HG02763 (cell line): ENCODE data around the gene PMPCB.
"Not testable (repeated sequence)": the region's sequence is repeated elsewhere in the genome, so short reads cannot be mapped to it uniquely, and the experiment has no call there.

ENCODE experiments used
- ATAC-seq: cut with Tn5 transposase; IDR thresholded peaks from one replicate; pipeline ENCODE4 v1.9.1; 2021; ENCODE audit warnings: mild to moderate bottlenecking, moderate library complexity; ENCODE audit not compliant: unreplicated experiment

The PMPCB gene, protein sequence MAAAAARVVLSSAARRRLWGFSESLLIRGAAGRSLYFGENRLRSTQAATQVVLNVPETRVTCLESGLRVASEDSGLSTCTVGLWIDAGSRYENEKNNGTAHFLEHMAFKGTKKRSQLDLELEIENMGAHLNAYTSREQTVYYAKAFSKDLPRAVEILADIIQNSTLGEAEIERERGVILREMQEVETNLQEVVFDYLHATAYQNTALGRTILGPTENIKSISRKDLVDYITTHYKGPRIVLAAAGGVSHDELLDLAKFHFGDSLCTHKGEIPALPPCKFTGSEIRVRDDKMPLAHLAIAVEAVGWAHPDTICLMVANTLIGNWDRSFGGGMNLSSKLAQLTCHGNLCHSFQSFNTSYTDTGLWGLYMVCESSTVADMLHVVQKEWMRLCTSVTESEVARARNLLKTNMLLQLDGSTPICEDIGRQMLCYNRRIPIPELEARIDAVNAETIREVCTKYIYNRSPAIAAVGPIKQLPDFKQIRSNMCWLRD

DNA sequence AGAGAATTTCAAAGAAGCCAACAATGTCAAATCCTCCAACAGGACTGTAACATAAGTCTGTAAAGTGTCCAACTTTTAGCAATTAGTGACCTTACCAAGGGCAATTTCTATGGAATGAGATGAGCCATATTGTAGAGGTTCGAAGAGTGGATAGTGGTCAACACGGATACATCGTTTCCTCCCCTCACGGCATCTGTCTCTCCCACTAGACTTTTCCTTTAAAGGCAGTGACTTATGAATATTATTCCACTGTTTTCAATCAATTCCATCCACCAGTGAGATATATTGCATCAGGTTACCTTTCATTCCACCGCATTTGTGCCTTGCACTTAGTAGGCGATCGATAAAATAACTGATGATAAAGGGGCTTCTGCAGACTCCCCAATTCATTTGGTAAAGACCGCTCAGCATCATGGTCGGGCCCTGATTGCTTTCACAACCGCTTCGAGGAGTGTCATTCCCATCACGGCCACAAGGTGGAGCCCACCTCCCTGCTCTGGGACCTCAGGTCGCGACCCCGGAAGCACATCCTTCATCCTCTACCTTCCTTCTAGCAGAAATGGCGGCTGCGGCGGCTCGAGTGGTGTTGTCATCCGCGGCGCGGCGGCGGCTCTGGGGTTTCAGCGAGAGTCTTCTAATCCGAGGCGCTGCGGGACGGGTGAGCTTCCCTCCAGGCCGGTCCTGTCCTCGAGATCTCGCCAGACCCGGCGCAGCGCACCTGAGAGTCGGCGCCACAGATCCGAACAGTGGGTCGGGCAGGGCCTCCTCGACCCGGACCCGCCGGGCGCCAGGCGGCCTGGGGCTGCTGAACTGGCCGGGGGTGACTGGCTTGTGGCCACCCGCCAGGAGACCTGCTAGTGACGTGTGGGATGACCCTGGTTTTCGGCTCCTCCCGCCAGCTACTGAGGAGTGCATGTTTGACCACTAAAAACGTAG lies at the start of gene PMPCB:
PMPCB (plus strand) TSS at position 535 of the 936 bp plus-strand sequence; CDS start at position 560, 25 bp downstream.
- peak; percentile 91 for ATAC-seq

DNA sequence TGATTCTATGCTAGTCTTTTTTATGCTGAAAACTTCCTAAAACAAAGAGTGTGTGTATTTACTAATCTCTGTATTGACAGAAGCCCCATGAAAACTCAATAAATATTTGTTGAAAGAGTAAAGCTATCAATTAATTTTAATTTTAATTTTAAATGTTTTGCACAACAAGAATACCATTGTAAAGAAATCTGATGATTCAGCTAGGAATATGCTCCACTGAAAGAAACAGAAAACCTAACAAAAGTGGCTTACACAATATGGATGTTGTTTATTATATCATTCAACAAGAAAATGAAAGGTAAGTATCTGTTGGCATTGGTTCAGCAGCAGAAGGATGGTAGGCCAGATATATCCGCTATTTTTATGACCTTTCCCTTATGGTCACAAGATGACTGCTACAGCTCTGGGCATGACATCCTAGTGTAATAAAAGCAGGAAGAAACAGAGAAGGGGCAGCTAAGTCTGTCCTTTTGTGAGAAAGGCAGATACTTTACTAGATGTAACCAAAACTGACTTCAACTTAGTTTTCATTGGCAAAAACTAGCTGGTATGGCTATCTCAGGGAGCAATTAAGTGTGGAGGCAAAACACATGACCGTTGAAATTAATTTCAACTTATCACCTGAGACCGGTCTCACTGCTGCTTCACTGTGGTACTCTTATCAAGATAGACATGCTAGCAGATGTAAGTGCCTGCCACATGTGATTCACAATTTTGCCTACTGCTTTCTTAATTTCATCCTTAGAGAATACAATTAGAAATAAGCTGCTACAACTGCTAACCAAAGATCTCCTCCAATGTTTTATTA lies 43.3 kb upstream of the PMPCB start:
- not testable (repeated sequence) for ATAC-seq

DNA sequence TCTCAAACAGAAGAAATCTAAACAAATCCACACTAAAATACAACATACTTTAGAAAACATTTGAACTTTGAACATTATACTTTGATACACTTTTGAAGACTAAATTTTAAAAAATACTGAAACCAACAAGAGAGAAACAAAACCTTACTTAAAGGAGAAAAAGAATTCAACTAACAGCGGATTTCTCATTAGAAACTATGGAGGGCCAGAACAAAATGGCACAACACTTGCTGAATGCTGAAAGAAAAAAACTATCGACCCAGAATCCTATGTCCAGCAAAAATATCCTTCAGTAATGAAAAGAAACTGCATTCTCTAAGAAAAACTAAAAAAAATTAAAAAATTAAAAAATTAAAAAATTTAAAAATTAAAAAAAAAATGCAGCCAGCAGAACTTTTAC lies 33.2 kb upstream of the PMPCB start:
- not testable (repeated sequence) for ATAC-seq

DNA sequence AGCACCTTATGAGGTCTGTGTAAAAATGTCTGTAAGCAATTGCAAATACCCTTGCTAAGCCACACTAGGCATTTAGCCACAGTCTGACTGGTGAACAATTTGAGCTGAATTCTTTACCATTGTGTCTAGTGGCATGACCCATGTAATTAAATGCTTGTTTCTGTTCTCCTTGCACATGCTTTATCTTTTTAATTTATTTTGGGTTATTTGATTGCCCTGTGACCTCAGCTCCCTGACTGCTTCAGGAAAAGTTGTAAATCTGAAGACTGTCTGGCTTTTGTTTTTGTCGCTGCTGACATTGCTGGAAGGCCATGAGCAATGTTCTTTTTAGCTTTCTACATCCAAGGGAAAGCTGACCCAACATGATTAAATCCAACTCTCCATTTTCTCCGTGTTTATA lies 31.0 kb upstream of the PMPCB start:
- ATAC-seq: not testable (repeated sequence)

DNA sequence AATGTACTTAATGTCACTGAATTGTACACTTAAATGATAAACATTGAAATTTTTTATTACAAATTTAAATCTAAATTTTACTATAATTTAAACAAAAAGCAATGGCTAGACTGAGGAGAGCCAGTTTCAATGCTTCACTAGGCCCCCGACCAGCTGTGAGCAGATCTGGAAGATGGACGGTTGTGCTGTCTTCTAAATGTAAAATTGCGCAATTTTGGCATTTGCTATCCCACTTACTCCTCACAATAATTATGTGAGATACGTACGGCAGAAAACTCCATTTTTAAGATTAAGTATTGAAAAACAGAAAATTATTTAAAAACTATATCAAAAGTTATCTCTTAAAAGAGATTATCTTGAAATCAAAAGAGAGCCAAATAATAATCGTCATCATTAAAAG lies 23.9 kb upstream of the PMPCB start:
- not testable (repeated sequence) for ATAC-seq

DNA sequence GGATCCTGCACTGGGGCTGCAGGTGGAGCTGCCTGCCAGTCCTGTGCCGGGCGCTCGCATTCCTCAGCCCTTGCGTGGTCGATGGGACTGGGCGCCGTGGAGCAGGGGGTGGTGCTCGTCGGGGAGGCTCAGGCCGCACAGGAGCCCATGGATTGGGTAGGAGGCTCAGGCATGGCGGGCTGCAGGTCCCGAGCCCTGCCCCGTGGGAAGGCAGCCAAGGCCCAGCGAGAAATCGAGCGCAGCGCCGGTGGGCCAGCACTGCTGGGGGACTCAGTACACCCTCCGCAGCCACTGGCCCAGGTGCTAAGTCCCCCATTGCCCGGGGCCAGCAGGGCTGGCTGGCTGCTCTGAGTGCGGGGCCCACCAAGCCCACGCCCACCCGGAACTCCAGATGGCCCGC lies 22.4 kb upstream of the PMPCB start:
- ATAC-seq: not testable (repeated sequence)

DNA sequence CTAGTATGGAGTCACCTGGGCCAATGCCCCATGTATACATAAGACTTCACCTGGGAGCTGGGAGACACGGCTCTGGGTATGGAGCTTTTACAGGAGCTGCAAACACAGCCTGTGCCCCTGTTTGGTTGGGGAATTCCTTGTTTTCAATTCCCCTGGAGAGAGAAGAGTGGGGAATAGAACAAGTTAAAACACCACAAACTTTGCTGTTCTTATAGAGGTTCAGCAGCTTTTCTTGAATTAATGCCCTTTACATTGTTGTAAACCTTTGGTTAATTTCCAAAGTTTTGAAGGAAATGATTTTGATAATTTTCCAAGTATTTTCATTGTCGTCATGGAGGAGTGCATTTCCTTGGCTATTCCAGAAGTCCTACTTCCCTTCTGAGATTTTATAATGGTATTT lies 19.0 kb upstream of the PMPCB start:
- ATAC-seq: not testable (repeated sequence)

DNA sequence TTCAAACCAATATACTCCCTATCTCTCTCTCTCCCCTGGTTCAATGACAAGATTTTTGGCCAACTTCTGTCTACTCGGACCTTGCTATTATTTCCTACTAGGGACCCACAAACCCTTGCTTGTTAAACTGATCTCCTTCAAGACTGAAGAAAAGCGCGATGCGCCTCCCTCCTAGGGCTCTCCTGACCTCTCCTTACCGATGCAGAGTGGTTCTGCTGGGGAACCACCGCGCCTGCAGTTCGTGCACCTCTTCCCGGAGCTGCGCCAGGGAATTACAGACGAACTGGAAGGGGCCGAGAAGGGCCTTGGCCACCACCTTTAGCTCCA lies 17.6 kb upstream of the PMPCB start:
- peak; percentile 25 for ATAC-seq

DNA sequence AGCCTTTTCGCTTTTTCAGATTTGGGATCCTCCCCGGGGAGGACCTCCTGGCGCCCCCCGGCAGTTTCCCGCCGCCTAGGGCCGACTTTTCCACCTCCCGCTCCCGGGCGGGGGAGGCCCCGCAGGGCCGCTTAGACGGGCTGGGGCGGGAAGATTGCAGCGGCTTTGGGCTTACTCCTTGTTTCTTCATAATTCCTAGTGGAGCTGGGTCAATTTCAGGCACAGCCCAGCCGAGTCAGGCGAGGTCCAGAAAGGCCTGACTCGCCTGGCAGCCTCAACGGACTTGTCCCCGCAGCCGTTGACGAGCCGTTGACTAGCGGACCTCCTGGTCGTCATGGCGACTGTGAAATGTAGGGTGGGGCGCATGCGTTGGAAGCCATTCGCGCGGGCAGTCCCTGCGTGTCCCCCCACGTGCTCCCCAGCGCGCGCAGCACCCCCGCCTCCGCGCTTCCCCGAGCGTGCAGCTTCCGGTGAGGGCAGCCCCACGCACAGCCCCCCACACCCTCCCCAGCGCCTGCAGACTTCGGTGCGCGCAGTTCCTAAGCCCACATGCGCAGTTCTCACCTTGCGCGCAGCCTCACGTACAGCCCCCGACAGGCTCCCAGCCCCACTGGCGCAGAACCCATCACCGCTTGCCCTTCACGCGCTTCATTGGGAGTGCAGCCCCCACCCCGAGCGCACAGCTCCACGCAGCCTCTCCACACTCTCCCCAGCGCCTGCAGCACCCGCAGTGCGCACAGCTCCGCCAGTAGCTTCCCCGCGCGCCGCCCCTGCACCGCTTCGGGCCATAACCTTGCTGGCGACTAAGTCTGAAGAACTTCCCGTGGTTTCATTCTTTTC lies 17.1 kb upstream of the PMPCB start:
- peak; percentile 87 for ATAC-seq

DNA sequence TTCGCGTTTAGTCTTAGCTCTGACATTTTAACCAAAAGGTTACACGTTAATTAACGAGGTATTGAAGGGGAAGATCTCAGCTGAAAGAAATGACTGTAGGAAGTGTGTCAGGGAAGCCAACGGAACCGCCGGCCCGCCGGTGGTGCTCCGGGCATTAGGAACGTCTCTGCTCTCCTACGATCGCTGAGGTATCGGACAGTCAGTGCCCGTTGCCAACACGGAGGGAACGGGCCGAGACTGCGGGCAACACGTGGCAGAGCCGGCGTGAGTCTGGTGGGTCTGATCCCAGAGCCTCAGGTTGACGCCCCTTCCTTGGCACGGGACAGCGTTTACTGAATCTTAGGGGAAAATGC lies 16.5 kb upstream of the PMPCB start:
- peak; percentile 23 for ATAC-seq

DNA sequence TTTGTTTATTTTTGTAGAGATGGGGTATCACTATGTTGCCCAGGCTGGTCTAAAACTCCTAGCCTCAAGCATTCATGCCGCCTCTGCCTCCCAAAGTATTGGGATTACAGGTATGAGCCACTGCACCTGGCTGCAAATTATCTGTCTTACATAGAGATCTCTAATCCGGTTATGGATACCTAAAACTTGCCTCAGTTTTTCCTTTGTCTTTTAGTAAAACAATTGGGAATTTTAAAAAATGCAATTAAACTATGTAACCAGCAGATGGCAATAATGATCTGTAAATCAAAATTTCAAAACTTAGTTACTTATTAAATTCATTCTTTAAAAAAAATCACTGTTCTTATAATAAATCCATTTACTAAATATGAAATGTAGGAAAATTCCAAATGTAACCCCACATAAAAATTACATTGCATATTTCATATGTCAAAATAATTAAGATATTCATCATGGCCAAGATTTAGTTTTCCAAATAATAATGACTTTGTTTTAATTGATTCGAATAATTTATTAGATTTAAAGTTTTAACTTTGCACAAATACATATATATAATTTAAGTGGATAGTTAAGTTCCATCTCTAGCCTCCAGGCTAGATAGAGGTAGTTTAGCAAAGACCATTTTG lies 14.3 kb upstream of the PMPCB start:
- ATAC-seq: not testable (repeated sequence)

DNA sequence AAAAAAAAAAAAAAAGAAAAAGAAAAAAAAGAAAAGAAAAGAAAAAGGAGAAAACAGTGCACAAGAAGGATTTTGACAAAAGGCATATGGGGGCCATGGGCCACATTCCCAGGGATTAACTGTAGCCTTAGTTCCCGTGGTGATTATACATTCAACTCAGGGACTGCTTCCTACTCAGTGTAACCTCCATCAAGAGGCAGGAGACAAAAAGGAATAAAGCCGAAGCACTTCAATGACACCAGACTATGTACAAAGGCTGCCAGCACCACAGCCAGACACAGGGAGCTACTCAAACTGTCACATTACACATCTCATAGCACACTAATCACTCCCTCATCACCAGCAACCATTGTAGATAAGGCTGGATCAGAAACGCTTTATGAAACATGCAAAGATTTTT lies 5.1 kb upstream of the PMPCB start:
- no peak for ATAC-seq

DNA sequence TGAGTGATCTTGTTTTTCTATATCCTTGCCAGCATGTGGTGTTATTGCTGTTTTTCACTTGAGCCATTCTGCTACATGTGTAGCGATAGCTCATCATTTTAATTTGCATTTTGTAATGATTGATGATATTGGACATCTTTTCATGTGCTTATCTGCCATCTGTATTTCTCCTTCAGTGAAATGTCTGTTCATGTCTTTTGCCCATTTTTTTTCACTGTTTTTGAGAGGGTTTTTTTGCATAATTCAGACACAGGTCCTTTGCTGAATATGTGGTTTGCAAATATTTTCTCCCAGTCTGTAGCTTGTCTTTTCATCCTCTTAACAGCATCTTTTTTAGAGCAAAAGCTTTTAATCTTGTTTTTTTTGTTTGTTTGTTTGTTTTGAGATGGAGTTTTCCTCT lies 3.7 kb upstream of the PMPCB start:
- no peak for ATAC-seq

DNA sequence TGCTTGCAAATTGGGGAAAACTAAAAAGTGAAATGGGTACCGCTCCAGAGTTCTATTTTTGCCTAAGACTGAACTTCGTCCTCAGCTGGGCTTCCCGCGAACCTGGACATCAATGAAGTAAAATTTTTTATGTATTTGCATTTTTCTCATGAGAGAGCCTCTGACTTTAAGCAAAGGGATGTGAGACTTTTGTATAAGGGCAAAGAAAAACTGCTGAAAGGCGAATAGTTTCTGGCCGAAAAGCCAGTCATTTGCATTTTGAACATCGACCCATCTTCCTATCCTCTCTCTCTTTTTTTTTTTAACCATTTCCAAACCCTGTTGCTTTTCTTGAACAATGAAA lies 573 bp downstream of the PMPCB start:
- ATAC-seq: peak; percentile 23

DNA sequence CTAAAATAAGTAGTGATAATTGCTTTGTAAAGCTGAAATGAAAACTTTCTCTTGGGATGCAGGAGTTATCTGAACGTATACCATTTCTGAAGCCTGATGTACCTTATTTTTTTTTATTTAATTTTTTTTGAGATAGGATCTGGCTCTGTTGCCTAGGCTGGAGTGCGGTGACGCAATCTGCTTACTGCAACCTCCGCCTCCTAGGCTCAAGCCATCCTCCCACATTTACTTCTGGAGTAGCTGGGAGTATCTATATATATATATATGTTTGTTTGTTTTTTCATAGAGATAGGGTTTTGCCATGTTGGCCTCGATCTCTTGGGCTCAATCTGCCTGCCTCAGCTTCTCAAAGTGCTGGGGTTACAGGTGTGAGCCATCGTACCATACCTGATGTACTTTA lies 2.4 kb downstream of the PMPCB start:
- ATAC-seq: no peak

DNA sequence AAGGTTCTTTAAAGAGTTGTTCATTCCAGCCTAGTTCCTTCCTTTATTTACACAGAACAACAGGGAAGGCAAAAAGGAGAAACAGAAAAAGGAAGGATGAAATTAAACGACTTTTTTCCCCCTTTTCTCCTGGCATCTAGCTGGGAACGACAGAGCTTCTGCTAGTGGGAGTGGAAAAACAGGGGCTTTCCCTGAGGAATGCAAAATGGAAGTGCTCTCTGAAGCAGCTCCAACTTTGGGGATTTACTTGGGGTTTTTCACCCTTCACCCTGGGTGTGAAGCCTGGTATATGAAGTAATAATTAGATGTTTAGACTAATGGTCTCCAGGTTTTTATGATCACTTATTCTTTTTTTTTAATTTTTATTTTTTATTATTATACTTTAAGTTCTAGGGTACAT lies 4.2 kb downstream of the PMPCB start:
- no peak for ATAC-seq

DNA sequence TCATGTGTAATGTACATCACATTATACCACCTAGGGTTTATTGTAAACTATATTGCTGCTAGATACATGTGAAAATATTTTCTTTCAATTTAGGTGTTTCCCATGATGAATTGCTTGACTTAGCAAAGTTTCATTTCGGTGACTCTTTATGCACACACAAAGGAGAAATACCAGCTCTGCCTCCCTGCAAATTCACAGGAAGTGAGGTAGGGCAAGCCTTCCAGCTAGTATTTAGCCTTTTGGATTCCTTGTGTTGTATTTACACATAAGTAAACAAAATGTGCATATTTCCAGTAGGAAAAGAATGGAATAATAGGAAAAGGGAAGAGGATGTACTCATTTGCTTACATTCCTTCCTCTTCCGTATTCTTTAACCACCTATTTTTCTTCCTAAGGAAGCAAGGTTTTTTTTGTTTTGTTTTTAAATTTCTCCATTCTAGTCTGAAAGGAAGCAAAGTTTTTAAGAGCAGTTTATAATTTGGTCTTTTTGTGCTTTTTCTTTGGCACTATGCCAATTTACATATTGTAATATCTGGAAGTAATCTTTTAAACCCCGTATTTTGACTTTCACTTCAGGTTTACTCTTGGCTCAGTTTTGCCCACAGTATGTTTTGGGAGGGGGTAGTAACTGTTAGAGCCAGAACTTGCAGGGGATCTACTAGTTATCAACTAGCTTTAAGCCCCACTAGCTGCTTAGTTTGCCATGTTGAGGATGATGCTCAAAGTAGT lies 10.4 kb downstream of the PMPCB start:
- no peak for ATAC-seq

DNA sequence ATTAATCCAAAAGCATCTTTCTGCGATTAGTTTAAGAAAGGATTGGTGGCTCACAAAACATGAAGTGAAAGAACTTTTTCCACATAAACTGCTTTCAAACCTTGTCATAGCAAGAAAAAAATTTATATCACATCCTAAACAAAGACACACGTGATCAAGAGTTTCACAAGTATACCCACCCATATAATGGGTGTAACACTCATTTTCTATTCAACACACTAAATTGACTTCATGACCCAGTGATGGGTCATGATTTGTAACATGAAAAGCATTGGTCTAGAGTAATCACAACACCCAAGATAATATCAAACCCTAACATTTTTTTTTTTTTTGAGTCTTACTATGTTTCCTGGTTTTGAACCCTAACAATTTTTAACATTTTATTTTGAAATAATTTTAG lies 17.6 kb downstream of the PMPCB start:
- no peak for ATAC-seq

DNA sequence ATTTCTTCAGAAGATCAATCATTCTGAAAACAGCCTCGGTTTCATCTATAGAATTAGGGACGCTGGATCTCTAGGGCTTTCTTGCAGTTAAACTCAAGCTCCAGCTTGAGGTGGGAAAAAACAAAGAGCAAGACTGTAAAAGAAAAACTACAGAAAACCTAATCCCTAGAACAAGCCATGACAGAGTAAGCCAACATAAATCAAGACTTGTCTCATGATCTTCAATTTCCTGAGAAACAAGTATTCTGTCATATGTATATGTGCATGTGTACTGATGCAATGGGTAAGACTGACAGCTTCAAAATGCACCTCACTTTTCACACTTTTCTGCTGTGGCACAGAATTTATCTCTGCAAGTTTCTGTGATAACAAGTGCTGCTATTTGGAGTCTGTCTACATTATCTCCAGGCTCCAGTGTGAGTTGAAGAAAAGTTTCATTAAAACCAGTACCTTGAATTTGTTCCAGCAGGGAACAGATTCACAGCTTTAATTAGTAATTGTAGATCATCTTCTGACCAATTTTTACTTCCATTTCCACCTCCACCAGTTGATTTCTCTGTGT lies 19.2 kb downstream of the PMPCB start:
- no peak for ATAC-seq
